ENCODE data around the gene ASAP2. TPM values are rescaled to one million over a fixed set of nuclear protein-coding genes. Genes with fewer than 3 reads are reported as not detected.

Gene ASAP2
- total RNA-seq, 1 experiment from 2014 or later: 25.2 TPM

DNA sequence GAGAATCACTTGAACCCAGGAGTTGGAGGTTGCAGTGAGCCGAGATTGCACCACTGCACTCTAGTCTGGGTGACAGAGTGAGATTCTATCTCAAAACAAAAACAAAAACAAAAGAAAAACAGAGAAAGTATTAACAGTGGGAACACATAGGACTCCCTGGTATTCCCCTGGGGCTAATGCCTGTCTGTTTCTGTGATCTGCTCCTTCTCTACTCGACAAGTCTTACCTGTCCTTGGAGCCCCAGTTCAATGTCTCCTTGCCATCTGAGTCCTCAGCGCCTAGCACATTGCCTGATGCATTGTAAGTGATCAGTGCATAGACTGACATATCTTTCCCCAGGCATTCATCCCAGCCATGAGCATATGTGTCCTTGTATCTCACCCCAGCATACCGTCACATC is 85.8 kb downstream of the ASAP2 start:
- Histone ChIP-seq H3K4me3 (ENCODE audit: low read length) (no peak overlapping the region), H3K27me3 (ENCODE audit: low read length) (no peaks in the 10 kb centered on the region), H3K9me2 (replicated peaks; ENCODE audit: low read length) (no peaks in the 10 kb centered on the region), H3K79me2 (ENCODE audit: low read length) (peaks cover 84% of the 10 kb centered on the region), H3K36me3 (ENCODE audit: low read depth, low read length) (peaks cover 10% of the 10 kb centered on the region; the same call in 1 of the 2 replicates), H4K20me1 (ENCODE audit: low read length) (no peaks in the 10 kb centered on the region; the same call in 1 of the 2 replicates), H2AFZ (ENCODE audit: low read length) (no peak overlapping the region), H3K27ac (ENCODE audit: low read length) (no peak overlapping the region), H3K9me3 (ENCODE audit: low read length) (no peaks in the 10 kb centered on the region), H3K9ac (ENCODE audit: low read length) (no peak overlapping the region), H3K4me1 (ENCODE audit: insufficient read depth, low read length) (peaks cover 22% of the 10 kb centered on the region), H3K4me2 (ENCODE audit: low read length) (no peak overlapping the region), H3F3A (ENCODE audit: low read length, unreplicated experiment) (peaks cover 4% of the 10 kb centered on the region)
- ChIA-PET POLR2A (ENCODE audit: unreplicated experiment) (no interaction called here), CTCF (no interaction called here)
- TF ChIP-seq EZH2 (IDR thresholded peaks at IDR 0.05; ENCODE audit: low read length, unreplicated experiment): no peak
- intact Hi-C loops (cut with micrococcal nuclease): no loop called here
- DNase-seq: no peak
- ATAC-seq: no peak
- BruUV-seq (replicated peaks): no TSS peak

DNA sequence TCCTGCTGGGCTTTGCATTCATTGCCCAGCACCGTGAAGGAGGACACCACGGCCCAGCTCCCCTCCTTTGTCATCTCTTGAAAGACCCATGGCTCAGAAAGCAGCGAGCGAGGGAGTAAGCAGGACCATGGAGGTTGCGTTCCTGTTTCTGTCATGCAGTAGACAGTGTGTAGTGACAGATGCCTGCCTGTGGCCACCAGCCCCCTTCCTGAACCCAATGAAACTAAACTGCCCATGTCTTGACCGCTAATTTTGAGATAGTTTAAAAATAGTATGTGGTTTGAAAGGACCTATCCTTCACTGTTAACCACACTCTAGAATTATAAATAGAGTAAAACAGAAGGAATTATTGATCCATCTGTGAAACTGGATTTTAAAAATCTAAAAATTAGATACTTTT is 88.2 kb downstream of the ASAP2 start:
- no peak overlapping the region for H3K4me3 ChIP-seq (ENCODE audit: low read length)
- peaks cover 17% of the 10 kb centered on the region; the same call in 1 of the 2 replicates for H3K36me3 ChIP-seq (ENCODE audit: low read depth, low read length)
- intact Hi-C loops (cut with micrococcal nuclease): no loop called here
- H3K9me3 ChIP-seq (ENCODE audit: low read length): no peaks in the 10 kb centered on the region
- H2AFZ ChIP-seq (ENCODE audit: low read length): no peak overlapping the region
- no peak for TF ChIP-seq EZH2phosphoT487 (IDR thresholded peaks at IDR 0.05; ENCODE audit: borderline replicate concordance, low read length)
- no peak for ATAC-seq
- ChIA-PET CTCF (no interaction called here), POLR2A (ENCODE audit: unreplicated experiment) (no interaction called here)
- no peaks in the 10 kb centered on the region; the same call in 1 of the 2 replicates for H4K20me1 ChIP-seq (ENCODE audit: low read length)
- no peak overlapping the region for H3K9ac ChIP-seq (ENCODE audit: low read length)
- DNase-seq: no peak
- no peaks in the 10 kb centered on the region for H3K4me1 ChIP-seq (ENCODE audit: insufficient read depth, low read length)
- no peaks in the 10 kb centered on the region for H3K27me3 ChIP-seq (ENCODE audit: low read length)
- no peaks in the 10 kb centered on the region for H3K9me2 ChIP-seq (replicated peaks; ENCODE audit: low read length)
- no peak overlapping the region for H3K27ac ChIP-seq (ENCODE audit: low read length)
- H3K79me2 ChIP-seq (ENCODE audit: low read length): peaks cover 73% of the 10 kb centered on the region
- no peaks in the 10 kb centered on the region for H3F3A ChIP-seq (ENCODE audit: low read length, unreplicated experiment)
- BruUV-seq (replicated peaks): no TSS peak
- H3K4me2 ChIP-seq (ENCODE audit: low read length): no peak overlapping the region

DNA sequence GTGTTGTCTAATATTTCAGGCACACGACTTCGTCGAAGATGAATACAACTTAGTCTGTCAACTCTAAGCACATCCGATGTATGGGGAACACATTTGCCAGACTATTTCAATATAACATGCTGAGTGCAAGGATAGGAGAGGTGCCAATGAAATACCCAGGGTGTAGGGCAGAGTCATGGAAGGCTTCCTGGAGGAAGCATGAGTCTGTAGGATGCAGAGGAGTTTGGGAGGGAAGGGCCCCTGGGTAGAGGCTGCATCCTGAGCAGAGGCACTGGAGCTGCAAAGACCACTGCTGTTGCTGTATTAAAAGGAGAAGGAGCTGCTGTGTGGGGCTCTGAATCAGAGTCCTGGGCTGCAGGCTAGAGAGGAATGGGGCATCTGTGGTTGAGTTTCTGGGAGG is 89.9 kb downstream of the ASAP2 start:
- DNase-seq (no peak), ATAC-seq (no peak)
- Histone ChIP-seq H3F3A (ENCODE audit: low read length, unreplicated experiment) (no peaks in the 10 kb centered on the region), H3K79me2 (ENCODE audit: low read length) (peaks cover 62% of the 10 kb centered on the region), H3K36me3 (ENCODE audit: low read depth, low read length) (peaks cover 17% of the 10 kb centered on the region; the same call in 1 of the 2 replicates), H3K27ac (ENCODE audit: low read length) (no peak overlapping the region), H3K4me2 (ENCODE audit: low read length) (no peak overlapping the region), H3K27me3 (ENCODE audit: low read length) (no peaks in the 10 kb centered on the region), H3K9ac (ENCODE audit: low read length) (no peak overlapping the region), H4K20me1 (ENCODE audit: low read length) (no peaks in the 10 kb centered on the region; the same call in 1 of the 2 replicates), H3K9me2 (replicated peaks; ENCODE audit: low read length) (no peaks in the 10 kb centered on the region), H3K4me3 (ENCODE audit: low read length) (no peak overlapping the region), H2AFZ (ENCODE audit: low read length) (no peak overlapping the region), H3K9me3 (ENCODE audit: low read length) (no peaks in the 10 kb centered on the region), H3K4me1 (ENCODE audit: insufficient read depth, low read length) (no peaks in the 10 kb centered on the region)
- intact Hi-C loops (cut with micrococcal nuclease): no loop called here
- ChIA-PET CTCF (no interaction called here), POLR2A (ENCODE audit: unreplicated experiment) (no interaction called here)
- TF ChIP-seq EZH2phosphoT487 (IDR thresholded peaks at IDR 0.05; ENCODE audit: borderline replicate concordance, low read length): no peak
- TF ChIP-seq, protein P1, sequence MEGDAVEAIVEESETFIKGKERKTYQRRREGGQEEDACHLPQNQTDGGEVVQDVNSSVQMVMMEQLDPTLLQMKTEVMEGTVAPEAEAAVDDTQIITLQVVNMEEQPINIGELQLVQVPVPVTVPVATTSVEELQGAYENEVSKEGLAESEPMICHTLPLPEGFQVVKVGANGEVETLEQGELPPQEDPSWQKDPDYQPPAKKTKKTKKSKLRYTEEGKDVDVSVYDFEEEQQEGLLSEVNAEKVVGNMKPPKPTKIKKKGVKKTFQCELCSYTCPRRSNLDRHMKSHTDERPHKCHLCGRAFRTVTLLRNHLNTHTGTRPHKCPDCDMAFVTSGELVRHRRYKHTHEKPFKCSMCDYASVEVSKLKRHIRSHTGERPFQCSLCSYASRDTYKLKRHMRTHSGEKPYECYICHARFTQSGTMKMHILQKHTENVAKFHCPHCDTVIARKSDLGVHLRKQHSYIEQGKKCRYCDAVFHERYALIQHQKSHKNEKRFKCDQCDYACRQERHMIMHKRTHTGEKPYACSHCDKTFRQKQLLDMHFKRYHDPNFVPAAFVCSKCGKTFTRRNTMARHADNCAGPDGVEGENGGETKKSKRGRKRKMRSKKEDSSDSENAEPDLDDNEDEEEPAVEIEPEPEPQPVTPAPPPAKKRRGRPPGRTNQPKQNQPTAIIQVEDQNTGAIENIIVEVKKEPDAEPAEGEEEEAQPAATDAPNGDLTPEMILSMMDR (conservative IDR thresholded peaks at IDR 0.05; ENCODE audit: low read depth, low read length): no peak
- TF ChIP-seq EZH2 (IDR thresholded peaks at IDR 0.05; ENCODE audit: low read length, unreplicated experiment): no peak
- BruUV-seq (replicated peaks): no TSS peak

DNA sequence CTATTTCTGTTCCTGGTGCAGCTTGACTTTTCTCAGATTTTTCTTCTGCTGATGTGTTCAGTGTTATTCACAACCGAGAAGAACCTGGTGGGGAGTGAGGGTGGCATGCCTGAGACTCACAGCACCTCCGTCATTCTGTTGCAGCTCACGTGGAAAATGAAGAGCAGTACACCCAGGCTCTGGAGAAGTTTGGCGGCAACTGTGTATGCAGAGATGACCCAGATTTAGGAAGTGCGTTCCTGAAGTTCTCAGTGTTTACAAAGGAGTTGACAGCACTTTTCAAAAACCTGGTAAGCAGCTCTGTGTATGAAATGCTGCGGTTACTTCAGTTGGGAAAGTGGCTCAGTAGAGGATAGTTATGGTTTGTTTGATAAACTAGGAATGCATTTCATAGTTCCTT is 90.5 kb downstream of the ASAP2 start:
- H3K4me2 ChIP-seq (ENCODE audit: low read length): no peak overlapping the region
- H3K79me2 ChIP-seq (ENCODE audit: low read length): peaks cover 56% of the 10 kb centered on the region
- no peak for TF ChIP-seq EZH2phosphoT487 (IDR thresholded peaks at IDR 0.05; ENCODE audit: borderline replicate concordance, low read length)
- no peaks in the 10 kb centered on the region for H3K27me3 ChIP-seq (ENCODE audit: low read length)
- no peak overlapping the region for H3K4me3 ChIP-seq (ENCODE audit: low read length)
- no peak overlapping the region for H2AFZ ChIP-seq (ENCODE audit: low read length)
- ATAC-seq: no peak
- H3K4me1 ChIP-seq (ENCODE audit: insufficient read depth, low read length): no peaks in the 10 kb centered on the region
- ChIA-PET POLR2A (ENCODE audit: unreplicated experiment) (no interaction called here), CTCF (no interaction called here)
- no peaks in the 10 kb centered on the region for H3K9me2 ChIP-seq (replicated peaks; ENCODE audit: low read length)
- peaks cover 17% of the 10 kb centered on the region; the same call in 1 of the 2 replicates for H3K36me3 ChIP-seq (ENCODE audit: low read depth, low read length)
- no TSS peak for BruUV-seq (replicated peaks)
- H3K9me3 ChIP-seq (ENCODE audit: low read length): no peaks in the 10 kb centered on the region
- H3F3A ChIP-seq (ENCODE audit: low read length, unreplicated experiment): no peaks in the 10 kb centered on the region
- no peaks in the 10 kb centered on the region; the same call in 1 of the 2 replicates for H4K20me1 ChIP-seq (ENCODE audit: low read length)
- no peak for DNase-seq
- intact Hi-C loops (cut with micrococcal nuclease): no loop called here
- no peak overlapping the region for H3K27ac ChIP-seq (ENCODE audit: low read length)
- H3K9ac ChIP-seq (ENCODE audit: low read length): no peak overlapping the region
